Stimulated activated CD4-positive, alpha-beta T cell treated with anti-CD3 and anti-CD28 coated beads, Interleukin-12 subunit alpha, Interleukin-12 subunit beta, amount 100 ng/mL, for 4 hours (primary cell): ENCODE measurements around the gene MAP1LC3A.

Experiments used
- DNase-seq: peaks from one replicate; pipeline ENCODE4 v3.0.0-alpha.2; 2020

Gene MAP1LC3A

DNA sequence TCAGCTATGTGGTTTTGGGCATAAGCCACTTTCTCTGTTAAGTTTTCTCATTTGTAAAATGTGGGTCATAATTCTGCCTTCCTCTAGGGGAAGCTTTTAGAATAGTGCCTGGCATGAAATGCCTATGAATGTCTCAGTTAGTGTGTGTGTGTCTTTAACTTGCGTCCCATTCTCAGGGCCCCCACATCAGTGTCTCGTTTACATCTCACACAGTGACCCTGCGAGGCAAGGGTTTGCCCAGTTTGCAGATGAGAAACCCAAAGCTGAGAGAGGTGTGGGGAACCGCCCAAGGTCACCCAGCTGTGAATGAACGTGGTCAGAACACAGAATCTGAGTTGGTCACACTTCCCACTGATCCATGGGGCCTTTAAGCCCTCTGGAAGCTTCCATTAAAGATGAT lies 28.2 kb upstream of the MAP1LC3A start:
- no peak for DNase-seq

DNA sequence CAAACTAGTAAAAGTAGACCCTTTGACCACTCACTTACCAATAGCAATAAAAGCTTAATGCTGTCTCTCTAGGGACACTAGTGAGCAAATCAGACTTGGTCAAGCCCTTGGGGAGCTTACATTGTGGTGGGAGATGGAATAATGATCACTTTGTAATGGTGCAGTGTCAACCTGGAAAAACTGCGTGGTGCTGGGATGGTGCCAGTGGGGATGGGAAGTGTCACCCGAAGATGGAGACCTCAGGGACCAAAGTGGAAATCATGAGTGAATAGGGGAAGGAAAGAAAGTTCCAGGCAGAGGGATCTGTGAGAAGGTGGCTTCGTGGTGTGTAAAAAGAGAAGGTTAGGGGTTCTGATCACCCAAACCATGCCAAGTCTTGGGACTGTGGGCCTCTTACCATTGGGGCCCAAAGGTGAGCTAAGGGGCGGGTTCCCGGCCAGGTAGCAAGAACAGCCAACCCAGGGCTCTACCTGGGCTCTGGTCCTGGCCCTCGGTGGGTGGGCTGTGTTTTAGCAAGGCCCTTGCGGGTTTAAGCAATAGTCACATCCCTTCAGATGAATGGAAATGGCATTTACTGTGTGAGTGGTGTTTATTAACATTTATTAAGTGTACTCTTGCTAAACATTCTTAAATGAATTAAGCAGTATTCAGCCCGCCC lies 26.8 kb upstream of the MAP1LC3A start:
- DNase-seq, result no peak

- no peak for DNase-seq
Measured at GRCh38 chr20:34532320-34532719, 26.2 kb upstream of the MAP1LC3A start.

DNA sequence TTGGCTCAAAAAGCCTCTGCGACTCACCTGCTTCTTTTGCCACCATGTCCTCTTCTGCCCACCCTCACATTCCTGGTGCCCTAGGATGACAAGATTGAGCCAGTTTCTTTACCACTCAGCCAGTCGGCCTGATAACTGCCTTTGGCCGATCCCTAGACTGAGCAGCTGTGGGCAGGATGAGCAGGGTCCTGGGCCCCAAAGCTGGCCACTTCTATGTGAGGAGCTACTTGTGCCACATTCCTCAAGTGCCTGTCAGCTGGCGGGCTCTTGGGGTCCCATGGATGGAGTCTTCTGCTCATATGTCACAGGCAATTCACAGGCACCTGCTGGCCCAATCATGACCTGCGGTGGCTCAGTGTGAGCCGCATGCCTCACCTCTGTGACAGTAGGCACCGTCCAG lies 25.8 kb upstream of the MAP1LC3A start:
- DNase-seq, result no peak

DNA sequence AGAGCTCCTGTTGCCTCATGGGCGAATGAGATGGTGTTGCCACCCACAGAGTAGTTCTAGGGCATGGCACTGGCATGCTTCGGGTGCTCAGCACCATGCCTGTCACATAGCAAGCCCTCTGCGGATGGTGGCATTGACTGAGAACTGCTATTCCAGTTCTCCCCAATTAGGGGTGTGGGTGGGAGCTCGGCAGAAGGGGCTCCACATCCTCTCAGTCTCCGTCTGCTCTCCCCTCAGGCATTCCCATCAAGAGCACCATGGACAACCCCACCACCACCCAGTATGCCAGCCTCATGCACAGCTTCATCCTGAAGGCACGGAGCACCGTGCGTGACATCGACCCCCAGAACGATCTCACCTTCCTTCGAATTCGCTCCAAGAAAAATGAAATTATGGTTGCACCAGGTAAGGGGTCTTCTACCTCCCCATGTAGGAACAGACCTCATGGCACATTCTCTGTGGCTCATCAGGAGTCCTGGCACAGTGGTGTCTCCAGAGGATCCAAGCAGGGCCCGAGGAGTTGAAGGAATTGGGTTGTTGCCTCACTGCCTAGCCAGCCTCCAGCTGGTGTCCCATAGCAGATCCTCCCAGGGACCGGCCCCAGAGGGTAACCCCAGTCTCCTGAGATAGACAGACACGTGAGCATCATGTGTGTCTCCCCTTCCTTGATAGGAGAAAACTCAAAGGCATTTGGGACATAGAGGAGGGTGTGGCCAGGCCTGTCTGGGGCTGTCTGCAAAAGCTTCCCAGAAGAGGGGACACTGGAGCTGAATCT lies 23.9 kb upstream of the MAP1LC3A start:
- no peak for DNase-seq

- DNase-seq, result no peak
Measured at GRCh38 chr20:34535301-34535840, 23.1 kb upstream of the MAP1LC3A start.

DNA sequence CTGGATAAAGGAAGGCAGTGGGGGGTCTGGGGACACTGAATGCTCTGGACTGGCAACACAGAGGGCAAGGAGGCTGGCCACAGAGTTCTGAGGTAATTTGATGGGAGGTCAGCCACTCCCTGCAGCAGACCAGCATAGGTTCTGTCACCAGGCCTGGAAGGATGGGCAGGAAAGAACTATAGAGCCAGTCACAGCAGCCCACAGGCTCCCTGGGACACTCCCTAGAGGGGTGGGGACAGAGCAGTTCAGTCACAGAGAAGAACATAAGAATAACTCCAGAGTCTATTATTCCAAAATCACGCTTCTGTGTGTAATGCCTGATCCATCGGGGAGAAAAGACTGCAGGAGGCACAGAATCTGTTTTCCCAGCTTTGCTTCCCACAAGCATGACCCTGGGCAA lies 22.7 kb upstream of the MAP1LC3A start:
- no peak for DNase-seq

DNA sequence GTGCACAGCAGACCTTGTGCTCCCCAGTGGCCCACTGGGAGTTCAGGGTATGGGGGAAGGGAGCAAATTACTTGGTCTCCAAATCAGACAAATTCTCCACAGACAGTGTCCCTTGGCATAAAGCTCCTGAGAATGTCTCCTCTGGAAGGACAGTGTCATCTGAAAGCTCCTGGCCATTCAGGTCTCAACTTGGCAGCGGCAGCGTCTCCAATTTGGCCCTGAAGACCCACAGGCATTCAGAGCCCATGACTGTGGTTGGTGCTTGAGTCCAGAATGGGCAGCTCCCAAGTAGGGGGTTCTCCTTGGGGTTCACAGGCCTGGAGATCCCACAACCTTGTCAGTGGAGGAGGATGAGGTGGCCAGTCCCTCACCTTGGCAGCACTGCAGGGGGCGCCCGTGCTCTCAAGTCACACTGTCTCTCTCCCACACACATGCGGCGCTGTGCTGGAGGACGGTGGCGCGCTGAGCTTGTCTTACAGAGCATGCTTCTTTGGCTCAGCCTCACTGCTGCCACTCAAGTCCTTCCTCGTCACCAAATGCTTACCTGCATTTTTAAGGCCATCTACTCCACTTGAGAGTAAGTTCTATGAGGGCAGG lies 21.6 kb upstream of the MAP1LC3A start:
- DNase-seq, result peak; percentile 52

GRCh38 chr20:34537651-34538050 lies 20.9 kb upstream of the MAP1LC3A start:
- DNase-seq, result no peak

DNA sequence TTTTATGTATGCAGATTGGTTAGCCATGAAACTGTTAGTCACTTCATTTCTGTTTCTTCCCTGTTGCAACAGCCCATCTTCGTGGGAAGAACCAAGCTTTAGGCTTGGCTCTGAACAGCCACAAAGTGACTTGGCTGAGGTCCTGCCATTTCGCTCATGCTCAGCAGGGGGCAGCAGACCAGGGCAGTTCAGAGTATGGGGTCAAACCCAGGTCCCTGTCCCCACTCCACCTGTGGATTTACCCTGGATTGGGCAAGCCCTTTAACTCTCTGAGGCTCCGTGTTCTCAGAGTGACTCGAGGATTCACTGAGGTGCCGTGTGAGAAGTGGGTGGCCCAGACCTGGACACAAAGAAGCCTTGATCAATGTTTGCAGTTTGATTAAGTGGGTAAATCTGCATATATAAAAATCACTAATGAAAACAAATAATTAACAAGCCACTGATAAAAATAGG lies 19.8 kb upstream of the MAP1LC3A start:
- peak; percentile 56 for DNase-seq

DNA sequence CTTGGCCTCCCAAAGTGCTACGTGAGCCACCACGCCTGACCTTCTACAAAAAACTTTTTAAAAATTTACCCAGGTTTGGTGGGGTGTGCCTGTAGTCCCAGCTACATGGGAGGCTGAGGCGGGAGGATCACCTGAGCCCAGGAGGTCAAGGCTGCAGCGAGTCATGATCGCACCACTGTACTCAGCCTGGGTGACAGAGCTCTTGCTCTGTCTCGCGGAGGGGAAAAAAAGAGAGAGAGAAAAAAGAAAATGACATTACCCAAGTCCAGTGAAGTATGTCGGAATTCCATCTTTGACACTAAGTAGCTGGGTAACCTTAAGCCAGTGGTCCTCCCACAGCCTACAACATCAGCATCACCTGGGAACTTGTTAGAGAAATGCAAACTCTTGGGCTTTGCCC lies 18.8 kb upstream of the MAP1LC3A start:
- DNase-seq, result no peak

GRCh38 chr20:34540596-34541263 lies 17.8 kb upstream of the MAP1LC3A start:
- no peak for DNase-seq

DNA sequence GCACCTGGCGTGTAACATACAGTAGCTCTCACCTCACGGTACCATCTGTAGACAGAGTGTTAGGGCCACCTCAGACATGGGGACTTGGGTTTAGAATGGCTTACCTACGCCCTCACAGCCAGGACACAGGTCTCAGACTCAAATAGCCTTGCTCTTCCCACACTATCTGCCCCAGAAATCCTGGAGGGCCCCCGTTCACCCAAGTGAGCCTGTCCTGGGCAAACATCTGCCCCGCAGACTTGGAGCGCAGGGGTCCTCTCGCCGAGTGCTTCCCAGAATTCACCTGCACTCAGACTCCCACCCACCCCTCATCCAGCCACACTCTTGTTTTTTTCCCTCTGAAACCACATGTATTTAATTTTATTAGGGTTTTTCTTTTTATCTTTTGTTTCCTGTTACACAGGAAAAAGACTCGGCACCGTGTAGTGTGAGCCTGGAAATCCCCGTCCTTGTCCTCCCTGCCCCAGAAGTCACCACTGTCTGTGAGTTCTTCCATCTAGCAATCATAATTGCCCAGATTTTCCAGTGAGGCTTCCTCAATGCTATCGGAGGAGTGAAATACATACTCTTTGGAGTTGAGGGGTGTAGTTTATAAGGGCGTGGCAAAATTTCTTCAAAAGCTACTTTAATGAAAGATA lies 17.1 kb upstream of the MAP1LC3A start:
- no peak for DNase-seq

DNA sequence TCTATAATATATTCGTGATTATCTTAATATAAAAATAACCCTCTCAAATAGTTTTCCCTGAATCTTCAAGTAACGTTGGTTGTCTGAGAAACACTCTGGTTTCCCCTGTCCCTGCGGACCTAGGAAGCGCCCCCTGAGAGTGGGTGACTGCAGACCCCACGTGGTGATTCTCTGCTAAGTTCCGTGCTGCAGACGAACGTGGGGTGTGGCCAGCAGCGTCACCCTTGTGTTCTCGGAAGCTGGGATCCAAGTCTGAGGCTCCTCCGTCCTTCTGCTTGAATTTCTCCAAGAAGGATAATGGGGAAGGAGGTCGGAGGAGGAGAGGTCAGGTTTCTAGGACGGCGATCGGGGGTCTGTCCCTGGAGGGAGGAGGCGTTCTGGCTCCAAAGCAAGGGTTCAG lies 16.6 kb upstream of the MAP1LC3A start:
- no peak for DNase-seq

GRCh38 chr20:34542439-34542838 lies 16.1 kb upstream of the MAP1LC3A start:
- no peak for DNase-seq

DNA sequence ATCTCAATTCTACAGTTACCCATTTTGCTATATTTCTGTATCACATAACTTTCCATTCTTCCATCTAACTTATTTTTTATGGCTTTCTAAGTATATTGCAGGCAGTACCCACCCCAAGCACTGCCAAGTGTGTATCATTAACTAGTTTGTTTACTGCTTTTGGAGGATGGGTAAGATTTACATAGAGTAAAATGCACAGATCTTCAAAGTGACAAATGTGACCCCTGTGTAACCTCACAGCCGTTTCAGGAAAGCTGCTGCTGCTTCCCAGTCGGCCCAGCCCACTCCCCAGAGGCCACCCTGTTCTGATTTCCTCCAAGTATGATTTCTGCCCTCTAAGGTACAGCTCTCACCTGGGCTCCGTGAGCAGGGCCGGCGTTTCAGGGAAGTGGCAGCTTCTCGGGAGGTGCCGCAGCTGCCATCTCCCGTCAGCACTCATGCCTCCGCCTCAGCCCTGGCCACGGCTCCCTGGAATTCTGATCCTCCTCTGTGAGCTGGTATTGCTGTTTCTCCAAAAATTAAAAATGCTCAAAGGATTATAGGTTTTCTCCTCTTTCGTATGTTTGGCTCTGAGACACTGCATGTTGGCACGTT lies 15.0 kb upstream of the MAP1LC3A start:
- DNase-seq, result no peak

GRCh38 chr20:34544109-34544796 lies 14.3 kb upstream of the MAP1LC3A start:
- DNase-seq, result peak; percentile 15

DNA sequence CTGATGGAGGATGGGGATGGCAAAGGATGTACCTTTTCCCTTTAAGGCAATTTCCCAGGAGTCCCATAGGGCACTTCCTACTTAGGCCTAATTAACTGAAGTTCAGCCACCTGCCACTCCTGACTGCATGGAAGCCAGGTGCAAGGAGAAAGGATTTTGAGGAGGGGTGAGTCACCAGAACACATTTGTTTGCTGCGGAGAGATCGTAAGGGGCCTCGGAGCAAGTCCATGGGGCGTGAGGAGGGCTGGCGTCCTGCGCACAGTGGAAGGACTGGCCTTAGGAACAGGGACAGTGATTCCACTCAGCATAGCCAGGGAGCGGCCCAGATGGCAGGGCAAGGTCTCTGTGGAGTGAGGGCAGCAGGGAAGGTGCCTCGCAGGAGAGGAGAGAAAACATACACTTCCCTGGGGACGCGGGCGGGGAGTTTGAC lies 11.8 kb upstream of the MAP1LC3A start:
- no peak for DNase-seq

- DNase-seq, result no peak
Measured at GRCh38 chr20:34547844-34548613, 10.5 kb upstream of the MAP1LC3A start.

GRCh38 chr20:34549291-34549928 lies 9.1 kb upstream of the MAP1LC3A start:
- no peak for DNase-seq
